GM12878 (cell line): ENCODE data around the gene CATSPERZ. TPM values are rescaled to one million over a fixed set of nuclear protein-coding genes. Genes with fewer than 3 reads are reported as not detected.
A peak's percentile ranks its signal among the peaks of the same experiment; 100 is the strongest.

Experiments used
- BHLHE40 ChIP-seq, 2 experiments: fragments of 450-650 bp in 1 of 2; IDR thresholded peaks; 2 replicates each; pipeline ENCODE4 v1.6.1; 2011 to 2017; ENCODE audit warnings: low read depth in 2 of 2, borderline replicate concordance in 1 of 2, improper control_type of control experiment in 1 of 2, low read length in 1 of 2, mild to moderate bottlenecking in 1 of 2
- CHD1 ChIP-seq: IDR thresholded peaks from 2 replicates; pipeline ENCODE4 v1.6.1; 2012; ENCODE audit warnings: low read depth, low read length, improper control_type of control experiment
- DPF2 ChIP-seq: fragments of 450-650 bp; IDR thresholded peaks from 2 replicates; pipeline ENCODE4 v1.6.1; 2017; ENCODE audit warnings: mild to moderate bottlenecking
- JUND ChIP-seq: IDR thresholded peaks from 2 replicates; pipeline ENCODE4 v1.6.1; 2012; ENCODE audit warnings: low read depth, mild to moderate bottlenecking, low read length, improper control_type of control experiment, moderate library complexity
- LARP7 ChIP-seq: fragments of 450-650 bp; IDR thresholded peaks from 2 replicates; pipeline ENCODE4 v1.6.1; 2017; ENCODE audit warnings: mild to moderate bottlenecking
- MEF2A ChIP-seq: IDR thresholded peaks from 2 replicates; pipeline ENCODE4 v1.6.1; 2011; ENCODE audit warnings: low read depth, mild to moderate bottlenecking, low read length, moderate library complexity; ENCODE audit not compliant: insufficient read depth
- NFIC ChIP-seq: IDR thresholded peaks from 2 replicates; pipeline ENCODE4 v1.6.1; 2012; ENCODE audit warnings: low read depth, mild to moderate bottlenecking, inconsistent platforms, low read length, moderate library complexity
- NRF1 ChIP-seq: conservative IDR thresholded peaks from 2 replicates; pipeline ENCODE4 v1.6.1; 2011; ENCODE audit warnings: mild to moderate bottlenecking, low read depth, low read length, improper control_type of control experiment
- POLR2A ChIP-seq: IDR thresholded peaks from 2 replicates; pipeline ENCODE4 v1.6.1; 2011; ENCODE audit warnings: low read depth, mild to moderate bottlenecking, low read length
- POLR2AphosphoS5 ChIP-seq: IDR thresholded peaks from 2 replicates; pipeline ENCODE4 v1.6.1; 2011; ENCODE audit warnings: mild to moderate bottlenecking, low read length, inconsistent platforms
- RELA ChIP-seq: fragments of 450-650 bp; IDR thresholded peaks from 2 replicates; pipeline ENCODE4 v1.8.0; 2014; ENCODE audit warnings: borderline replicate concordance; ENCODE audit not compliant: partially characterized antibody
- RFX5 ChIP-seq: IDR thresholded peaks from 2 replicates; pipeline ENCODE4 v1.6.1; 2011; ENCODE audit warnings: low read depth, low read length, improper control_type of control experiment
- SMAD5 ChIP-seq: IDR thresholded peaks from 2 replicates; pipeline ENCODE4 v1.6.1; 2016; ENCODE audit warnings: antibody characterized with exemption, low read depth
- SMC3 ChIP-seq: IDR thresholded peaks from 2 replicates; pipeline ENCODE4 v1.6.1; 2011; ENCODE audit warnings: low read length, improper control_type of control experiment, borderline replicate concordance
- SRF ChIP-seq, 2 experiments: IDR thresholded peaks; 2 replicates each; pipeline ENCODE4 v1.6.1; 2011; ENCODE audit warnings: low read depth in 2 of 2, low read length in 2 of 2, mild to moderate bottlenecking in 1 of 2, moderate library complexity in 1 of 2
- SUPT20H ChIP-seq: IDR thresholded peaks from 2 replicates; pipeline ENCODE4 v1.6.1; 2011; ENCODE audit warnings: low read depth, mild to moderate bottlenecking, low read length, moderate library complexity, borderline replicate concordance; ENCODE audit not compliant: control insufficient read depth
- TAF1 ChIP-seq: IDR thresholded peaks from 2 replicates; pipeline ENCODE4 v1.6.1; 2011; ENCODE audit warnings: mild to moderate bottlenecking, low read depth, low read length, borderline replicate concordance
- TBL1XR1 ChIP-seq: IDR thresholded peaks from 2 replicates; pipeline ENCODE4 v1.6.1; 2012; ENCODE audit warnings: low read depth, low read length, improper control_type of control experiment
- TCF3 ChIP-seq: IDR thresholded peaks from 2 replicates; pipeline ENCODE4 v1.6.1; 2012; ENCODE audit warnings: low read depth, mild to moderate bottlenecking, low read length, borderline replicate concordance; ENCODE audit not compliant: insufficient read depth
- polyA plus RNA-seq, 11 experiments: library from polyadenylated mRNA; depleted of rRNA in 4 of 11; unstranded in 6 of 11; stranded (reverse) in 5 of 11; fragments of >200 nt; fragmentation: Nextera tagmentation in 4 of 11; fragmentation: Illumina TruSeq in 1 of 11; extraction: Ambion mirVana in 4 of 11; extraction: Trizol in 1 of 11; gene quantifications; 1 replicate in 1 of 11; 2 replicates in 10 of 11; pipeline versions ENCODE4 v1.2.1 to v1.2.3, GENCODE V29; 2011 to 2016; ENCODE audit warnings: inconsistent platforms in 2 of 11, missing spikeins in 2 of 11, low read depth in 1 of 11
- total RNA-seq, 4 experiments: library from RNA; depleted of rRNA in 3 of 4; stranded (reverse); fragments of >200 nt in 3 of 4; fragmentation: Illumina TruSeq in 1 of 4; extraction: Trizol in 1 of 4; gene quantifications; 2 replicates each; pipeline versions ENCODE4 v1.2.1 to v1.2.3, GENCODE V29; 2013 to 2021
- TF ChIP-seq, protein P1 (sequence below): fragments of 150-350 bp; IDR thresholded peaks from 2 replicates; pipeline ENCODE4 v1.6.1; 2014; ENCODE audit warnings: mild to moderate bottlenecking, low read depth, low read length
- TF ChIP-seq, protein P2 (sequence below): fragments of 450-650 bp; IDR thresholded peaks from 2 replicates; pipeline ENCODE4 v1.6.1; 2014; ENCODE audit warnings: mild to moderate bottlenecking
- TF ChIP-seq, protein P3 (sequence below): fragments of 450-650 bp; IDR thresholded peaks from 2 replicates; pipeline ENCODE4 v1.6.1; 2016; ENCODE audit warnings: mild to moderate bottlenecking
- TF ChIP-seq, protein P4 (sequence below): IDR thresholded peaks from 2 replicates; pipeline ENCODE4 v1.6.1; 2012; ENCODE audit warnings: mild to moderate bottlenecking, low read depth, low read length

CATSPERZ gene
- total and polyA plus RNA-seq, 10 of the 15 experiments (the other 5 are each of a cell fraction or from before 2014, with no cell fraction given), result 0.12 to 0.31 TPM; not detected in 8

DNA sequence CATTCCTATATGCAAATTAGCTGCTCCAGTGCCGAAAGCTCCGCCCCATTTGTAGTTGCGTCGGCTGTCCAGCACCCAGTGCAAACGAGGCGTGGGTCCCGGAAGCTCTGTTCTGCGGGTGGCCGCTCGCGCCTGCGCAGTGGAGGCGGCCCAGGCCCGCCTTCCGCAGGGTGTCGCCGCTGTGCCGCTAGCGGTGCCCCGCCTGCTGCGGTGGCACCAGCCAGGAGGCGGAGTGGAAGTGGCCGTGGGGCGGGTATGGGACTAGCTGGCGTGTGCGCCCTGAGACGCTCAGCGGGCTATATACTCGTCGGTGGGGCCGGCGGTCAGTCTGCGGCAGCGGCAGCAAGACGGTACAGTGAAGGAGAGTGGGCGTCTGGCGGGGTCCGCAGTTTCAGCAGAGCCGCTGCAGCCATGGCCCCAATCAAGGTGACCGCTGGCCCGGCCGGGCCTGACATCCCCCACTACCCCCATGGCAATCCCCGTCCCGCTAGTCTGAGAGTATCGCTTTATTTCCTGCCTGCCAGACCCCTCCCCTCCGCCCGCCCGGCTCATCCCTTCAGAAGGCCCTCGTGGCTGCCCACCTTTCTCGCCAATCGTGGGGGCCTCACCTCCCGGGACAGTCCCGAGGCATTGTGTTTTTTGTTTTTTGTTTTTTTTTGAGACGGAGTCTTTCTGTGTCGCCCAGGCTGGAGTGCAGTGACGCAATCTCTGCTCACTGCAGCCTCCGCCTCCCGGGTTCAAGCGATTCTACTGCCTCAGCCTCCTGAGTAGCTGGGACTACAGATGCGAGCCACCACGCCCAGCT is 18.0 kb downstream of the CATSPERZ start, which contains the start of gene PRDX5 (continued):
- TF ChIP-seq, protein P1, sequence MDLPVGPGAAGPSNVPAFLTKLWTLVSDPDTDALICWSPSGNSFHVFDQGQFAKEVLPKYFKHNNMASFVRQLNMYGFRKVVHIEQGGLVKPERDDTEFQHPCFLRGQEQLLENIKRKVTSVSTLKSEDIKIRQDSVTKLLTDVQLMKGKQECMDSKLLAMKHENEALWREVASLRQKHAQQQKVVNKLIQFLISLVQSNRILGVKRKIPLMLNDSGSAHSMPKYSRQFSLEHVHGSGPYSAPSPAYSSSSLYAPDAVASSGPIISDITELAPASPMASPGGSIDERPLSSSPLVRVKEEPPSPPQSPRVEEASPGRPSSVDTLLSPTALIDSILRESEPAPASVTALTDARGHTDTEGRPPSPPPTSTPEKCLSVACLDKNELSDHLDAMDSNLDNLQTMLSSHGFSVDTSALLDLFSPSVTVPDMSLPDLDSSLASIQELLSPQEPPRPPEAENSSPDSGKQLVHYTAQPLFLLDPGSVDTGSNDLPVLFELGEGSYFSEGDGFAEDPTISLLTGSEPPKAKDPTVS, result no peak
- TF ChIP-seq, protein P2, sequence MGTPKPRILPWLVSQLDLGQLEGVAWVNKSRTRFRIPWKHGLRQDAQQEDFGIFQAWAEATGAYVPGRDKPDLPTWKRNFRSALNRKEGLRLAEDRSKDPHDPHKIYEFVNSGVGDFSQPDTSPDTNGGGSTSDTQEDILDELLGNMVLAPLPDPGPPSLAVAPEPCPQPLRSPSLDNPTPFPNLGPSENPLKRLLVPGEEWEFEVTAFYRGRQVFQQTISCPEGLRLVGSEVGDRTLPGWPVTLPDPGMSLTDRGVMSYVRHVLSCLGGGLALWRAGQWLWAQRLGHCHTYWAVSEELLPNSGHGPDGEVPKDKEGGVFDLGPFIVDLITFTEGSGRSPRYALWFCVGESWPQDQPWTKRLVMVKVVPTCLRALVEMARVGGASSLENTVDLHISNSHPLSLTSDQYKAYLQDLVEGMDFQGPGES, result peak; percentile 26; the same call in 1 of the 2 replicates
- peak; percentile 57; the same call in 1 of the 2 replicates for TF ChIP-seq POLR2AphosphoS5
- TF ChIP-seq, protein P3, sequence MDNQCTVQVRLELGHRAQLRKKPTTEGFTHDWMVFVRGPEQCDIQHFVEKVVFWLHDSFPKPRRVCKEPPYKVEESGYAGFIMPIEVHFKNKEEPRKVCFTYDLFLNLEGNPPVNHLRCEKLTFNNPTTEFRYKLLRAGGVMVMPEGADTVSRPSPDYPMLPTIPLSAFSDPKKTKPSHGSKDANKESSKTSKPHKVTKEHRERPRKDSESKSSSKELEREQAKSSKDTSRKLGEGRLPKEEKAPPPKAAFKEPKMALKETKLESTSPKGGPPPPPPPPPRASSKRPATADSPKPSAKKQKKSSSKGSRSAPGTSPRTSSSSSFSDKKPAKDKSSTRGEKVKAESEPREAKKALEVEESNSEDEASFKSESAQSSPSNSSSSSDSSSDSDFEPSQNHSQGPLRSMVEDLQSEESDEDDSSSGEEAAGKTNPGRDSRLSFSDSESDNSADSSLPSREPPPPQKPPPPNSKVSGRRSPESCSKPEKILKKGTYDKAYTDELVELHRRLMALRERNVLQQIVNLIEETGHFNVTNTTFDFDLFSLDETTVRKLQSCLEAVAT, result peak; percentile 63
- peak; percentile 93 for TF ChIP-seq NRF1
- peak; percentile 86 for TF ChIP-seq POLR2A
- no peak for TF ChIP-seq SUPT20H
- peak; percentile 77; the same call in 1 of the 2 replicates for TF ChIP-seq DPF2
- TF ChIP-seq CHD1, result 0 out of 2 replicates have a peak, but pooled peaks have one; percentile 19
- TF ChIP-seq SMAD5, result peak; percentile 48; the same call in 1 of the 2 replicates
- TF ChIP-seq JUND, result no peak
- TF ChIP-seq, protein P4, sequence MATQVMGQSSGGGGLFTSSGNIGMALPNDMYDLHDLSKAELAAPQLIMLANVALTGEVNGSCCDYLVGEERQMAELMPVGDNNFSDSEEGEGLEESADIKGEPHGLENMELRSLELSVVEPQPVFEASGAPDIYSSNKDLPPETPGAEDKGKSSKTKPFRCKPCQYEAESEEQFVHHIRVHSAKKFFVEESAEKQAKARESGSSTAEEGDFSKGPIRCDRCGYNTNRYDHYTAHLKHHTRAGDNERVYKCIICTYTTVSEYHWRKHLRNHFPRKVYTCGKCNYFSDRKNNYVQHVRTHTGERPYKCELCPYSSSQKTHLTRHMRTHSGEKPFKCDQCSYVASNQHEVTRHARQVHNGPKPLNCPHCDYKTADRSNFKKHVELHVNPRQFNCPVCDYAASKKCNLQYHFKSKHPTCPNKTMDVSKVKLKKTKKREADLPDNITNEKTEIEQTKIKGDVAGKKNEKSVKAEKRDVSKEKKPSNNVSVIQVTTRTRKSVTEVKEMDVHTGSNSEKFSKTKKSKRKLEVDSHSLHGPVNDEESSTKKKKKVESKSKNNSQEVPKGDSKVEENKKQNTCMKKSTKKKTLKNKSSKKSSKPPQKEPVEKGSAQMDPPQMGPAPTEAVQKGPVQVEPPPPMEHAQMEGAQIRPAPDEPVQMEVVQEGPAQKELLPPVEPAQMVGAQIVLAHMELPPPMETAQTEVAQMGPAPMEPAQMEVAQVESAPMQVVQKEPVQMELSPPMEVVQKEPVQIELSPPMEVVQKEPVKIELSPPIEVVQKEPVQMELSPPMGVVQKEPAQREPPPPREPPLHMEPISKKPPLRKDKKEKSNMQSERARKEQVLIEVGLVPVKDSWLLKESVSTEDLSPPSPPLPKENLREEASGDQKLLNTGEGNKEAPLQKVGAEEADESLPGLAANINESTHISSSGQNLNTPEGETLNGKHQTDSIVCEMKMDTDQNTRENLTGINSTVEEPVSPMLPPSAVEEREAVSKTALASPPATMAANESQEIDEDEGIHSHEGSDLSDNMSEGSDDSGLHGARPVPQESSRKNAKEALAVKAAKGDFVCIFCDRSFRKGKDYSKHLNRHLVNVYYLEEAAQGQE, result no peak
- TF ChIP-seq LARP7, result peak; percentile 84
- no peak for TF ChIP-seq RFX5
- TF ChIP-seq TCF3, result no peak; the same call in 1 of the 2 replicates
- TF ChIP-seq SRF (IDR thresholded peaks at IDR 0.05; ENCODE audit: low read depth in 2 of 2, low read length in 2 of 2), result 0 out of 4 replicates have a peak, but pooled peaks of 1 of the 2 experiments have one; percentile 43
- TF ChIP-seq RELA, result no peak
- peak; percentile 47 for TF ChIP-seq SMC3
- peak; percentile 36; the same call in 1 of the 2 replicates for TF ChIP-seq TAF1
- no peak for TF ChIP-seq TBL1XR1
- TF ChIP-seq MEF2A, result no peak
- peak in 1 of 2 experiments; percentile 61; a peak in 2 of 4 replicates for TF ChIP-seq BHLHE40 (IDR thresholded peaks at IDR 0.05; ENCODE audit: borderline replicate concordance in 1 of 2, low read depth in 2 of 2, low read length in 1 of 2)
- TF ChIP-seq NFIC, result no peak
